Stimulated activated CD4-positive, alpha-beta T cell treated with anti-CD3 and anti-CD28 coated beads, Interleukin-4, amount 100 ng/mL, for 4 hours (primary cell): ENCODE measurements around the gene EPS8L2.

Experiments used
- DNase-seq, 2 experiments: peaks; one replicate each; pipeline ENCODE4 v3.0.0-alpha.2; 2020

The EPS8L2 gene

GRCh38 chr11:704781-705645, 1.0 kb upstream of the EPS8L2 start:
- DNase-seq: no peak

DNA sequence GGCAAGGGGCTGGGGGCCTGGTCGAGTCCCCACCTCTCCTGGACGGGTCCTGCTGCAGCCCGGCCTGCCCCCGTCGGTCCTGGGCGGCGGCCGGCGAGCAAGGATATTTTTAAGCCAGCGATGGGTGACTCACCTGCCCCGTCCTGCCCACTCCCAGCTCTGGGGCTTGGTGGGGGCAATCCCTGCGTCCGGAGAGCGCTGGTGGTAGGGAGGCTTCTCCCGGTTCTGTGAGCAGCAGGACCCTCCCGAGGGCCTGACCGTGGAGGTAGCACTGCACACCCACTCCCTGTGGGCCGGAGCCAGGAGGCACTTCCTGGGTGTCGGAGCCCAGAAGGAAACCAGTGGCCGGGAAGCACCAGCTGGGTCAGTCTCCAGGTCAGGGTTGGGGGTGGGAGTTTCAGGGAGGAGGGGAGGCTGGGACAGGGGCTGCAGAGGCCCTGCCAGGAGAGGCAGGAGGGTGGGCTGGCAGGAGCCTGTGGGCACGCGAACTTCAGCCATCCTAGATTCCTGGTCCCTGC, 467 bp downstream of the EPS8L2 start:
- DNase-seq: no peak

DNA sequence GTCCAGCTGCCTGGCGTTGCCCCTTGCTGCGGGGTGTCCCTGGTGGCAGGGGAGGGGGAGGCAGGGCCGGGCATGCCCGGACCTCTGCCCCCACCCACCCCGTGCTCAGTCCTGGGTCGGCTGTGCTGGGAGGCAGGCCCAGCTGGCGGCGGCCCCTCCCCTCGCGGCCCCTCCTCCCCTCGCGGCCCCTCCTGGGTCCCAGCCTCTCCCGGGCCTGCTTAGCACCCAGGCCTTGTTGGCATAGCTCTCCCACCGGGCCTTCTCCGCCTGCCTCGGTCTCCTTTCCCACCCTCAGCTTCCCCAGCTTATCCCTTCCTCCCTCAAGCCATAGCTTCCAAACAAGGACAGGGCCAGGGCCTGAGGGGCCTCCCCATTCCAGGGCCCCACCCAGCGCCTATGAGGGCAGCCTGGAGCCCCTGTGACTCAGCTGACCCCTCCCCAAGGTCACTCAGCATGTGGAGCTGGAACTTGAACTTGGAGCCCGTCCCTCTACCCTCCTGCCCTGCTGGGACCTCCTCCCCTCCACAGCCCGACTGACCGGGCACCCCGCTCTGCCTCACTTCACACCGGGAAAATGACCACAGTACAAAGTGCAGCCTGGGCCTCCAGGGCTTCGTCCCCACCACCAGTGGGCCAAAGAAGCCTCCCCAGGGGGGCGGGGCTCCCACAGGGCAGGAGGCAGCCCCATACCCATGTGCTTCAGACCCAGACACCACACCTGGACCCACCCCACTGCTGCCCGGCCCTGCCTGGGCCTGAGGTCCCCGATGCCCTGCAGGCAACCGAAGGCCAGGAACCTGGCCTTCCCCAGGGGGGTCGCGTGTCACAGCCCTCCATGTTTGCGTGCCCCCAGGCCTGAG, 1.2 kb downstream of the EPS8L2 start:
- DNase-seq: no peak

DNA sequence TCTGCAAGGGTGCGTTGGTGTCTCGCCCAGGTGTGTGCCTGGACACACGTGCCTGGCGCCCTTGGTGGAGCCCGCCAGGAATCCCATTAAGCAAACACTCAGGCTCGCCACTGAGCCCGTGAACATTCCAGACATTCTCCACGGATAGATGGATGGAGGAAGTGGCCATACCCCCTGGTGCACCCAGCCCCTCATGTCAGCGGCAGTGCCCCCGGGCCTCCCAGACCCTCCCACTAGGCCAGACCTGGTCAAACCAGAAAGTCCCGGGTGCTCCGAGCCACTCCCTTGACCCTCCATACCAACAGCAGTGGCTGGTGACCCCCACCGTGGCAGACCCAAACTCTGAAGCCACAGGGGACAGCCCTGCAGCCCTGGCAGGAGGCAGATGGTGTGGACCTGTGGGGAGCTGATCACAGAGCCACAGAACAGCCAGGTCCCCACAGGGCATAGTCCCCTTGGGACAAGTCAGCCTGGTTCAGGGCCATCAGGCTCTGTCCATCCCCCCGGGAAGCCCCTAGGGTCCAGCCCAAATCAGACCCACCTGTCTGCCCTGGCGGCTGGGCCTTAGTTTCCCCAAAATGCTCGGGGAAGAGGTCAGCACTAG, 1.9 kb downstream of the EPS8L2 start:
- no peak for DNase-seq

DNA sequence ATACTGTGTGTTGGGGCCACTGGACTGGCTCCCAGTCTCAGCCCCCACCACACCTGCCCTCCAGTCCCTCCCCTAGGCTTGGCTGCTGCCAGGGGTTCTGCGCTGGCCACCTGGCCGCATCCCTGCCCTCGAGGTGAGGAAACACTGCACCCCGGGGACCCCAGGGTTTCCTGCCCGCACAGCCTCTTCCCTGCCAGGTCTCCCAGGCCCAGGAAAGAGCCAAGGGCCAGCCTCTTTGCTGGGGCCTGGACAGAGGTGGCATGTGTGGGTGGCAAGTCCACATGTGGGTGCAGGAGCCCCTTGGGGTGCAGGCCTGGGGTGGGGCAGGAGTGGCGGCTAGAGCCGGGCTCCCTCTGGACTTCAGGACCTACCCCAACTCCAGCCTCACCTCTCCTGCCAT, 2.5 kb downstream of the EPS8L2 start:
- DNase-seq: no peak

DNA sequence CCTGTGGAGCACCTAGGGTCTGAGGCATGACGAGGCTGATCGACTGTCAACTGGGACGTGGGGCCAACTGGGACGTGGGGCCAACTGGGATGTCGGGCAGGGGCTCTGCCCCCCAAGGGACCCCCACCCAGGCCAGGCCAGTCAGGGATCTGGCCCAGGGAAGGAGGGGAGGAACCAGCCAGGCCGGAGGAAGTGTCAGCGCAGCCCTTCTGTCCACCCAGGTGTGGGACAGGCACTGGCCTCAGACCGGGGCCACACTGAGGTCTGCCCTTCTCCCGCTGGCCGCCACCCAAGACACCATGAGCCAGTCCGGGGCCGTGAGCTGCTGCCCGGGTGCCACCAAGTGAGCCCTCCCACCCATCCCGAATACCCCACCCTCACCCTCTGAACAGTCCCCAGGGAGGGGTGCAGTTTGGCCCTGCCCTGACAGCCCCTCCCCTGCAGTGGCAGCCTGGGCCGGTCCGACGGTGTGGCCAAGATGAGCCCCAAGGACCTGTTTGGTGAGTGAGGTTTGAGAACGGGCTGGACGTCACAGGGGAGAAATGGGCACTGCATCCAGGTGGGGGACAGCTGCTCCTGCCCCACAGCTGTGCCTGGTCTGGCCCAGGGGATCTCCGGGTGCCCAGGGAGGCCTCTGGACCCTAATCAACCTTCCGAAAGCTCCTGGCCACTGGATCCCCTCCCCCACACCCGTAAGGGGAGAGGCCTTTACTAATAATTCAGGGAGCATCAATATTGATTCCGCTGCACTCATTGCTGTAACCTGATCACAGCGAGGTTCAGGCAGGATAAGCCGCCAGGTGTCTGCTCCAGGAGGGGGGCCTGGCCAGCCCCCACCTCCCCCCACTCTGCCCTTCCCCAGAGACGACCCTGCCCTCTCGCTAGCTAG, 3.3 kb downstream of the EPS8L2 start:
- no peak for DNase-seq

DNA sequence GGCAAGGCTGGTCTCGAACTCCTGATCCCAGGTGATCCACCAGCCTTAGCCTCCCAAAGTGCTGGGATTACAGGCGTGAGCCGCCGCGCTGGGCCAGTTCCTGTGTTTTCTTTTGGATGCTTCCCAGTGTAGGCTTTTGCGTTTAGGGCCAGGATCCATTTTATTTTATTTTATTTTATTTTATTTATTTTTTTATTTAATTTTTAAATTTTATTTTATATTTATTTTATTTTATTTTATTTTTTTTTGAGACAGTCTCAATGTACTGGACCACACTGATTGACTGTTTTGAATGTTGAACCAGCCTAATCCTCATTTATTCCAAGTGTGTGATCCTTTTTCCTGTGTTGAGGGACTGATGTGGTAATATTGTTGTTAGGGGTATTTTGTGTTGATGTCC, 8.4 kb downstream of the EPS8L2 start:
- no peak for DNase-seq

DNA sequence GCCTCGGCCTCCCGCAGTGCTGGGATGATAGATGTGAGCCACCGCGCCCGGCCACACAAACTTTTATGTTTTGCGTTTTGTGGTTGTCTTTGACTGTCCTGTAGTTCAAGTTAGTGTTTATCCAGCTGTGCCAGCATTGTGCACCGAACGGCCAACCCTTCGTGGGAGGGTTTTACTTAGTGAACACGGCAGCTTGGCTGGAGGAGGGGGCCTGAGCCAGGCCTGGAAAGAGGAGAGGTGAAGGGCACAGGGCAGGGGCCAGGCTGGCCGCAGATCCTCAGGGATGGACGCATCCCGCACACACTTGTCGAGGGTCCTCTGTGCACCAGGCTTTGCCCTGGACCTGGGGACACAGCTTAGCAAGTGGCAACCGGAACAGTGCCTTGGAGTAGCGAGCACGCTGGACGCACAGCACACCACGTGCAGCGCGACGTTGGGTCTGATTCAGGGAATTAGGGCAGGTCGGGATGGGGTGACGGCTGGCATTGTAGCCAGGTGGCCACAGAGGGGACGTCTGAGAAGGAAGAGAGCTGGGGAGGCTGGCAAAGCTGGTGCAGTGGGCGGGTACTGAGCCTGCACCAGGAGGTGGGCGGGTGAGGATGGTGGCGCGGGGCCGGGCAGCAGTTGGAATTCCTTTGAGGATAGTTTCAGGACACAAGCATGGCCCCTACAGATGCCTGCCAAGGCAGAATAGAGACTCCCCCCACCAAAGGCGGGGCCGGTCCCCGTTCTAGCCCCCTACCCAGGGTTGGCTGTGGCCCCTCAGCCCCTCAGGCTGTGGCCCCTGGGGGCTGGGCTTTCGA, 13.4 kb downstream of the EPS8L2 start:
- DNase-seq: no peak

DNA sequence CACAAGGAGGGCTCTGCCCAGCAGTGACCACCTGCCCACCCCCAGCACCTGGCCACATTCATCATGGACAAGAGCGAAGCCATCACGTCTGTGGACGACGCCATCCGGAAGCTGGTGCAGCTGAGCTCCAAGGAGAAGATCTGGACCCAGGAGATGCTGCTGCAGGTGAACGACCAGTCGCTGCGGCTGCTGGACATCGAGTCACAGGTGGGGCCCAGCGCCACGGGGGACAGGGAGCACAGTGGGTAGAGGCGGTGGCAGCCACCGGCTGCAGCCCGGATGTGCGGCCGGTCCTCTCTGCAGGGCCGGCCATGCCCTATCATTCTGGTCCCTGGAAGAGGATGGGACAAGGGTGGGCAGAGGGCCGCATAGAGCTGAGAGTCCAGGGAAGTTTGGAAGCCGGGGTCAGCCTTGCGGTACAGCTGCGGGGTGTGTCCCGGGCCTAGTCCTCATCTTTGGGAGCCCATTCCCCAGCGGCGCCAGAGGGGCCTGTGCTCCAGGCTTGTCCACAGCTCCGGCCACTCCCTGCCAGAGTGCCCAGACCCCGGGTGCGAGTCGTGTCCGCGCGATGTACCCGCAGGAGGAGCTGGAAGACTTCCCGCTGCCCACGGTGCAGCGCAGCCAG, 14.1 kb downstream of the EPS8L2 start:
- no peak for DNase-seq

- DNase-seq: peak; percentile 19 to 29
Measured at GRCh38 chr11:720642-721246, 14.7 kb downstream of the EPS8L2 start.

DNA sequence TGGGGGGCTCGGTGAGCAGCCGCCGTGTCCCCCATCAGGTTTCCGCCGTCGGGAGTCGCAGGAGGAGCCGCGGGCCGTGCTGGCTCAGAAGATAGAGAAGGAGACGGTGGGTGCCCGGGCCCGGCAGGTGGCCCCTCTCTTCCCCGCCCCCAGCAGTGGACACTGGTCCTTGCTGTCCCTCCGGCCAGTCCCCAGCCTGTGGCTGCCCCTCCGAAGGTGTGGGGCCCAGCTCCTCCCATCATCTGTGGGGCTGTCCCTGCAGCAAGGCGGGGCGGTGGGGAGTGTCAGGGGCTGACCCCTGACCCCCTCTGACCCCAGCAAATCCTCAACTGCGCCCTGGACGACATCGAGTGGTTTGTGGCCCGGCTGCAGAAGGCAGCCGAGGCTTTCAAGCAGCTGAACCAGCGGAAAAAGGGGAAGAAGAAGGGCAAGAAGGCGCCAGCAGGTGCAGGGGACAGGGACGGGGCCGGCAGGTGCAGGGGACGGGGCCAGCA, 15.3 kb downstream of the EPS8L2 start:
- DNase-seq: no peak

GRCh38 chr11:721741-722345, 15.8 kb downstream of the EPS8L2 start:
- peak; percentile 37 to 41 for DNase-seq

DNA sequence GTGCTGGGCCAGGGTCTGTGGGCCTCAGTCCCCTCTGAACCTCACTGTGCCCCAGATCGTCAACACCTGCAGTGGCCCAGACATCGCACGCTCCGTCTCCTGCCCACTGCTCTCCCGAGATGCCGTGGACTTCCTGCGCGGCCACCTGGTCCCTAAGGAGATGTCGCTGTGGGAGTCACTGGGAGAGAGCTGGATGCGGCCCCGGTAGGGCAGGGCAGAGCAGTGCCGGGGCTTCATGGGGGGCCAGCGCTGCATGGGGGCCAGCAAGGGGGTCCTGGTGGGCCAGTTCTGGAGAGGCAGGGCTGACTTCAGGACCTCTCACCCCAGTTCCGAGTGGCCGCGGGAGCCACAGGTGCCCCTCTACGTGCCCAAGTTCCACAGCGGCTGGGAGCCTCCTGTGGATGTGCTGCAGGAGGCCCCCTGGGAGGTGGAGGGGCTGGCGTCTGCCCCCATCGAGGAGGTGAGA, 16.3 kb downstream of the EPS8L2 start:
- DNase-seq: no peak

- DNase-seq: peak in 1 of 2 experiments; percentile 49
Measured at GRCh38 chr11:723120-723883, 17.3 kb downstream of the EPS8L2 start.

DNA sequence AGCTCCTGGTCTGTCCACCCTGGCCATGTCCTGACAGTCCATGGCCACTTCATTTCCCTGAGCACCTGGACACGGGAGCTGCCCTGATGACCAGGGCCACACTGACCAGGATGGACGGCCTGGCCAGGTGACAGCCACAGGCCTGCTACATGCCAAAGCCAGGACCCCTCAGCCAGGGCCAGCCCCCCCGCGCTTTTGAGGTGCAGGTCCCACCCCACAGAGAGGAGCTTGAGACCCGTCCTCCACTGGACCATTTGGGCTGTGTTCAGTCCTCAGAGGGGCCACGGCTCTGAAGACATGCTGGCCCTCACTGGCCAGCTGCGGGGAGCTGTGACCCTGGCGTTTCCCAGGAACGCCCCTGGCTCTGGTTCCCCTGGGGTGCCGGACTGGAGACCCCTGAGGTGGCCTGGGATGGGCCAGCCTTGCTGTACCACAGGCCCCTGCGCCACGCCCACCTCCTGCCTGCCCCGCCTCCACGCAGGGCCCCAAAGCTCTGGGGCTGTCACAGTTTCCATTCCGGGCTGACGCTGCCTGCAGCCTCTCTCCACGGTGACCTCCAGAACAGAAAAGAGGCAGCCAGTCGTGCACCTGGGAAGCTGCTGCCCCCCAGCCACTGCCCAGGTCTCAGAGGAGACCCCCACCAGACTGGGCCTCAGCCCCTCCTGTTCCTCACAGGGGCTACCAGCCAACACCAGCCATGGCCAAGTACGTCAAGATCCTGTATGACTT, 18.2 kb downstream of the EPS8L2 start:
- DNase-seq: no peak

DNA sequence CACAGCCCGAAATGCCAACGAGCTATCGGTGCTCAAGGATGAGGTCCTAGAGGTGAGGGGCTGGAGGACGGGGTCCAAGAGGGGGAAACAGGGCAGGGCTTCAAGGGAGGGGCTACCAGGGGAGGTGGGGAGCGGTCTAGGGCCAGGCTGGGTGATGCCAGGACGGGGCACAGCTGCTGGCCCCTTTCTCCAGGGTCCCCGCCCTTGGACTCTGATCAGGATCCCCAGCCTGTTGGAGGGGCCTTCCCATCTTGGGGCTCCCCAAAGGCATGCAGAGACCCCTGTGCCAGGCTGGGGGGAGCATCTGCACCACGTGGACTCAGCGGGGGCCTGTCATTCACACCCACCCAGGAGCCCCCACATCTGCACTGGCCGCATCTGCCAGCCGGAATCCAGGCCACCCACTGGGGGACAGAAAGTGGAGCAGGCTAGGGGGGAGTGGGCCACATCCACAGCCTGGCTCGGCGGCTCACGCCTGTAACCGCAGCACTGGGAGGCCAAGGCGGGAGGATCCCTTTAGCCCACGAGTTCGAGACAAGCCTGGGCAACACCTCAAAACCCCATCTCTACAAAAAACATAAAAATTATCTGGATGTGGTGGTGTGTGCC, 18.9 kb downstream of the EPS8L2 start:
- no peak for DNase-seq

DNA sequence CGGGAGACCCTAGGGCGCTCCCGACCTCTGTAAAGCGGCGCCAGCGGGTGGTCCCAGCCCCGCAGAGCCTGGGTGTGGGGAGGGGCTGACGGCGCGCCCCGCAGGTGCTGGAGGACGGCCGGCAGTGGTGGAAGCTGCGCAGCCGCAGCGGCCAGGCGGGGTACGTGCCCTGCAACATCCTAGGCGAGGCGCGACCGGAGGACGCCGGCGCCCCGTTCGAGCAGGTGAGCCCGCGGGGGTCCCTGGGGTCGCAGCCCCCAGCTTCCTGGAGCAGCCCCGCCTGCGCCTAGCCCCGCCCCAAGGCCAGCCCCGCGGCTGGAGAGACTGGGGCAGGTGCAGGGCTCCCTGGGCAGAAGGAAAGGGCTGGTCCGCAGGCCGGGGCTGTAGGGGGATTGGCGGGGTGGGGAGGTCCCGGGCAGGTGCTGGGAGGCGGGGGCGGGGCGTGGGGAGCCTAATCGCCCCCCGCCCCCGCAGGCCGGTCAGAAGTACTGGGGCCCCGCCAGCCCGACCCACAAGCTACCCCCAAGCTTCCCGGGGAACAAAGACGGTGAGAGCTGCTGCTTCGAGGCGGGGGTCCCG, 19.7 kb downstream of the EPS8L2 start:
- DNase-seq: no peak
